OCI-LY3 (cell line): ENCODE data around the gene FBXW9.

ENCODE experiments used
- EZH2phosphoT487 ChIP-seq: fragments of 200-600 bp; shearing (Covaris generic); IDR thresholded peaks from 2 replicates; pipeline ENCODE4 v1.6.1; 2018; ENCODE audit warnings: antibody characterized with exemption, mixed run types, low read depth
- TF ChIP-seq, protein P1 (sequence below): fragments of 200-600, 300-600 bp; sonication (generic); IDR thresholded peaks from 2 replicates; pipeline ENCODE4 v1.5.1; 2014; ENCODE audit warnings: antibody characterized with exemption, low read length, low read depth

DNA sequence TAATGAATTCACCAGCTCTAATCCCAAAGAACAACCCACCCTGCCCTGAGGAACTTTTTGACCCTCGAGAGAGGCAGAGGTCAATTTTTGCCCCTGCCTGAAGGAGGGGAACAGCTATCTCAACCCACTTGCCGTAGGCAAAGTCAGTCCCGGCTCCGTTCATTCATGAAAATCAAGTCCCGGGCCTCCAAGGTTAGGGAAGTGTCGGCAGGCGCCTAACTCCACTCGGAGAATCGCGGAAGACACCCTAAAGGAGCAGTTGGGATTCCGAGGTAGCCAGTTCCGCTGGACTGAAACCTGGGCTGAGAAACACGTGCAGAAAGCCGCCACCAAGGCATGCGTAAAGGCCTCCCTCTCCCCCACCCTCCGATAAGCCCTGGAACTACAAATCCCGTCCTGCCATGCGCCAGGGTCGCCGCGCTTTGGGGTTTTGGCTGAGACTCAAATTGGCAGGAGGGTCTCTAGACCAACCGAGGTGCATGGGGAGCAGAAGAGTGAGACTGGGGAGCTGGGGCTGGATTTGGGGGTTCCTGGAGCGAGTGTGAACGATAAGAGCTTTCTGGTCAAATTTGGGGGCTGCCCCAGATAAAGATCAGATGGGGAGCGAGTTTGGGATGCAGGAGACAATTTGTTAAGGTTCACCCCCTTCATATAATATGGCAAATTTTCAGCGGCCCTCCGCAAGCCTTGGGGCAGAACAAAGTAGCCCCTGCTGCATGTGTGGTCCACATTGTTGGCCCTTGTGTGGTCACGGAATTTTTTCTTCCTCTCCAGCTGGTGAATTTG, 27.4 kb upstream of the FBXW9 start, which contains the start of gene TNPO2:
- TF ChIP-seq, protein P1, sequence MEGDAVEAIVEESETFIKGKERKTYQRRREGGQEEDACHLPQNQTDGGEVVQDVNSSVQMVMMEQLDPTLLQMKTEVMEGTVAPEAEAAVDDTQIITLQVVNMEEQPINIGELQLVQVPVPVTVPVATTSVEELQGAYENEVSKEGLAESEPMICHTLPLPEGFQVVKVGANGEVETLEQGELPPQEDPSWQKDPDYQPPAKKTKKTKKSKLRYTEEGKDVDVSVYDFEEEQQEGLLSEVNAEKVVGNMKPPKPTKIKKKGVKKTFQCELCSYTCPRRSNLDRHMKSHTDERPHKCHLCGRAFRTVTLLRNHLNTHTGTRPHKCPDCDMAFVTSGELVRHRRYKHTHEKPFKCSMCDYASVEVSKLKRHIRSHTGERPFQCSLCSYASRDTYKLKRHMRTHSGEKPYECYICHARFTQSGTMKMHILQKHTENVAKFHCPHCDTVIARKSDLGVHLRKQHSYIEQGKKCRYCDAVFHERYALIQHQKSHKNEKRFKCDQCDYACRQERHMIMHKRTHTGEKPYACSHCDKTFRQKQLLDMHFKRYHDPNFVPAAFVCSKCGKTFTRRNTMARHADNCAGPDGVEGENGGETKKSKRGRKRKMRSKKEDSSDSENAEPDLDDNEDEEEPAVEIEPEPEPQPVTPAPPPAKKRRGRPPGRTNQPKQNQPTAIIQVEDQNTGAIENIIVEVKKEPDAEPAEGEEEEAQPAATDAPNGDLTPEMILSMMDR = no peak
- TF ChIP-seq EZH2phosphoT487 = no peak
